ENCODE data around the gene ARID5B.

The ARID5B gene

GRCh38 chr10:61903221-61903927 lies 1.9 kb downstream of the ARID5B start:
- in situ Hi-C loops (cut with MboI; ENCODE audit: low sequenced_read_pairs) = no loop called here

- in situ Hi-C loops (cut with MboI; ENCODE audit: low sequenced_read_pairs) = no loop called here
Measured at GRCh38 chr10:61903928-61904344, 2.4 kb downstream of the ARID5B start.

DNA sequence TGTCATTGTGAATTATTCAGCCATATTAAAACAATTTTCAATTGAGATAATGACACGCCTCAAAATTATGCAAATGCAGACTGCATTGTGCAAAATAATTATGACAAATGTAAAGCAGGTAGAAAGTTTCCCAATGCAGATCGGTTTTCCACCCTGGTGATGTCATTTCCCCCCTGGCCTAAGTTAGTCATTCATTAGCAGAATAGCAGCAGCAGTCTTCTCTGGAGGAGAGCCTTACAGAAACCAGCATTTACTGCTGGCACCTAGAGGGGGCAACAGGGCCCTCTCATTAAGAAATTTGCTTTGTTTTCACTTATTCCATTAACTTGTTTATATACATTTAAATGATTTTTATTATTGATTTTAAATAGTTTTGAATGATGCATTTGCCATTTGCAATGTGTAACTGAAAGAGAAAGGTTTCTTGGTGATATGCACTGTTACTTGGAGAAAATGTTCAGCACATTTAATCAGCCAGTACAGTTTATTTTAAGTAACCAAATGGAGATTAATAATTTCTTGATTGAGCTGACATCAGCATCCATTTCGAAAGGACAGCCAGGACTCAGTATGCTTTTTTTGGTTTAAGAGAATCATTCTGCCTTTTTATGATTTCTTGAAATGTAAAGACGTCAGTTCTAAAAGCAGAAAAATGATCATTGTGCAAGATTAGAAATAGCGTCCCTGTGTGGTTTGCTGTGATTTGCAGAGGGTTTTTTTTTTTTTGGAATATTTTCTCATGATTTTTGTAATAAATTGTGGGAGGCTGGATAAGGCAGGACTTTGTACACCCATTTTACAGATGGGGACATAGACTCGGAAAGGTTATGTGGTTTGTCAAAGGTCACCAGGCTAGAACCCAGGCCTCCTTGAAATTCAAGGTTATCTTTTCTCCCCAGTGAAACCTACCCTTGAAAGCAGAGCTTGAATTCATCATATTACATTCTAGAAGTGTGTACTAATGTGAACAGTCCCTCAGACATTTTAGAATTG lies 3.5 kb downstream of the ARID5B start:
- in situ Hi-C loops (cut with MboI; ENCODE audit: low sequenced_read_pairs) = no loop called here

GRCh38 chr10:61905837-61906561 lies 4.5 kb downstream of the ARID5B start:
- in situ Hi-C loops (cut with MboI; ENCODE audit: low sequenced_read_pairs) = no loop called here

DNA sequence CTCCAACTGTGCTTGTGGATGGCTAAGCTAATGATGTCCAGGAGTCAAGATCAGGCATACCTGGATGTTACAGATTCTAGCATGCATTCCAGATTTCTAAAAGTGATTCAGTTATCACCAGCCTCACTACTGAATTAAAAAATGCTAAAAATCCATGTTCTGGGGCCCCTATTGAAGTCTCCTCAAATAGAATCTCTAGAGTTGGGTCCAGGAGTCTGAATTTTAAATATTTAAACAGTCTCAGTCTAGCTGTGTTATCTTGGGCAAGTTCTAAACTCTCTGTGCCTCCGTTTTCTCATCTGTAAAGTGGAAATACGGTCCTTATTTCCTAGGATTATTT lies 5.0 kb downstream of the ARID5B start:
- in situ Hi-C loops (cut with MboI; ENCODE audit: low sequenced_read_pairs) = no loop called here

GRCh38 chr10:61907011-61907410 lies 5.5 kb downstream of the ARID5B start:
- in situ Hi-C loops (cut with MboI; ENCODE audit: low sequenced_read_pairs) = no loop called here

- in situ Hi-C loops (cut with MboI; ENCODE audit: low sequenced_read_pairs) = no loop called here
Measured at GRCh38 chr10:61907587-61907986, 6.1 kb downstream of the ARID5B start.

DNA sequence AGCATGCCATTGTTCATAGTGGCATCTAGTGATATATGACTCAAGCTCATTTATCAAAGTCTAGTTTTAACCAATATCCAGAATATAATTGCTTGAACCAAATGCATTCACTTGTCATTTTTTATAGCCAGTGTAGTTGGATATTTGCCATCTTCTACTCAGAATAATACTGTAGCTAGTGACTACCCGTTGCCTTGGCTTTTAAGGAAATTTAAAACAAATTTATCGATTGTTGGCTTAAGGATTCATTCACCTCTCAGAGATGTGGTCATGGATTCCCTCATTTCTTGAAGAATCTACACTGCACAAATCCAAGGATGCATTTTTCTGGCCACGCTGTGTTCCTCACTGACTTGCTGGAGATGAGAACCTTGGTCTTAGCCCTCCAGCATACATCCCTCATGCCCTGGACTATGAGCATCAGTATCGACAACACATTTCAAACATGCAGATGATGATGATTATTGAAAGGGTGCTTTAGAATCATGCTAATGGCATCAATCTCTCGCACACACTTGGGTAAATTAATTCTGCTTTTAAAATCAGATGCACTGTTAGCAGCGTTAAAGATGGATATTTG lies 8.8 kb downstream of the ARID5B start:
- in situ Hi-C loops (cut with MboI; ENCODE audit: low sequenced_read_pairs) = no loop called here

DNA sequence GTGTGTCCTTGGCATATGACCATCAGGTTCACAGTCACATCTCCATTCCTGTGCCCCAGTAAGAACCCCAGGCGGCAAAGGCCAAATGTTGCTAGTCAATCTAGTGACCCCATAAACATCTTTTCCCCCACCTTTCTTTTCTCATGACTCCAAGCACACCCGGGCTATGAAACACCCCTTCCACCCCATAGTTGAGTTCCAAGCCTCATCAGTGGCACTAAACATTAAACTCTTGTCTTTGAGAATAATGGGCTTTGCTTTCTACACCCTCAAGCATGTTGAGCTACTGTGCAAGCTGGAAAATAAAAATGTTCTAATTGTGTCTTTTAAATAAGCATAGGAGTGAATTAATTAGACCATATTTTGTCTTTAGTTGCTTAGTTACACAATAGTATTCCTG lies 9.4 kb downstream of the ARID5B start:
- in situ Hi-C loops (cut with MboI; ENCODE audit: low sequenced_read_pairs) = no loop called here

- in situ Hi-C loops (cut with MboI; ENCODE audit: low sequenced_read_pairs) = no loop called here
Measured at GRCh38 chr10:61911425-61911824, 9.9 kb downstream of the ARID5B start.

DNA sequence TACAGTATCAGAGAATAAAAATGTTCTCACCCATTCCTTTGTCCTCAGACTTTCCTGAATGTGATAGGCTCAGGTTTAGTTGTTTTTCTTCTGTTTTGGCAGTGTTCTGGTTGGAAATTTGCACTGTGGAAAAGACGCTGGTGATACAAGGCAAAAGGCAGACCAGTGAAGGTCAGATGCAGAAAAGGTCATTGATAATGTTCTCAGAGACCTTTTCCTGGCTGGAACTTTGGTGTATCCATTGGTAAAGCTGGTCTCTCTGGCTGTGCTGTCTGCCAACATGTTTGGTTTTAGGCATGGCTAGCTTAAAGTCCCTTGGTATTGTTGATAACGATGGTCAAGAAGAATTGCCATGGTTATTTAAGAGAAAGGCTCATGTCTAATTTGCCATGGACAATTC lies 11.5 kb downstream of the ARID5B start:
- in situ Hi-C loops (cut with MboI; ENCODE audit: low sequenced_read_pairs) = no loop called here

DNA sequence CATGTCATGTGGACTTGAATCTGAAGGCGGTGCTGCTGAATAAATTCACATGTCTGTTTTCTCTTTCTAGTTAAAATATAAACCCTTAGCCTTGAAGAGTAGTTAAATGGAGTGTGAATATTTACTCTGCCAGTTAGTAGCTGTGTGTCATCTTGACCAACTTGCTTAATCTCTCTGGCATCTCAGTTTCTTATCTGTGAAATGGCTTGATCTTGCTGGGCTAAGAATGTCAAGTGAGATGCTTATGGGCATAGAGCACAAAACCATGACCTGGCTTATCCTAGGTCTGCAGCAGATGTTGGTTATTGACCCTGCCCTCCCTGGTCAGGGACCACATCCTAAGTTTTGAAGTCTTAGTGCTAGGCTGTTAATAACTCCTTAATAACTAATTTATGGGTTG lies 16.6 kb downstream of the ARID5B start:
- in situ Hi-C loops (cut with MboI; ENCODE audit: low sequenced_read_pairs) = no loop called here

DNA sequence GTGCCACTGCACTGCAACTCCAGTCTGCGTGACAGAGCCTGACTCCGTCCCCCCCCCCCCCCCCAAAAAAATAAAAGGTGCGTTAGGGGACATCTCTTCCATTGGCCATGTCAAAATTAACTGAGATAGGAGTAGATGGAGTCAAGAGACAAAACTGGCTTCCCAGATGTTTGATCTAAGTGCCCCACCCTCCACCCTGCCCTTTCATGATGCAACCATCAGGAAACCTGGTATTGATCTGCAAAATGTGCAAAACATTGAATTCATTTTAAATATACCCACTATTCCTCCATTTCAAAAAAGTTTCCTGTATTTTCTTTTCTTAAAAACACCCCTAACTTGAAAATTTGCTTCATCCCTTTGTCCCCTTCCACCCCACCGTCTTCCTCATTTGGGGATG lies 17.5 kb downstream of the ARID5B start:
- in situ Hi-C loops (cut with MboI; ENCODE audit: low sequenced_read_pairs) = no loop called here

- in situ Hi-C loops (cut with MboI; ENCODE audit: low sequenced_read_pairs) = no loop called here
Measured at GRCh38 chr10:61919646-61920215, 18.2 kb downstream of the ARID5B start.

- in situ Hi-C loops (cut with MboI; ENCODE audit: low sequenced_read_pairs) = no loop called here
Measured at GRCh38 chr10:61921143-61921542, 19.6 kb downstream of the ARID5B start.

DNA sequence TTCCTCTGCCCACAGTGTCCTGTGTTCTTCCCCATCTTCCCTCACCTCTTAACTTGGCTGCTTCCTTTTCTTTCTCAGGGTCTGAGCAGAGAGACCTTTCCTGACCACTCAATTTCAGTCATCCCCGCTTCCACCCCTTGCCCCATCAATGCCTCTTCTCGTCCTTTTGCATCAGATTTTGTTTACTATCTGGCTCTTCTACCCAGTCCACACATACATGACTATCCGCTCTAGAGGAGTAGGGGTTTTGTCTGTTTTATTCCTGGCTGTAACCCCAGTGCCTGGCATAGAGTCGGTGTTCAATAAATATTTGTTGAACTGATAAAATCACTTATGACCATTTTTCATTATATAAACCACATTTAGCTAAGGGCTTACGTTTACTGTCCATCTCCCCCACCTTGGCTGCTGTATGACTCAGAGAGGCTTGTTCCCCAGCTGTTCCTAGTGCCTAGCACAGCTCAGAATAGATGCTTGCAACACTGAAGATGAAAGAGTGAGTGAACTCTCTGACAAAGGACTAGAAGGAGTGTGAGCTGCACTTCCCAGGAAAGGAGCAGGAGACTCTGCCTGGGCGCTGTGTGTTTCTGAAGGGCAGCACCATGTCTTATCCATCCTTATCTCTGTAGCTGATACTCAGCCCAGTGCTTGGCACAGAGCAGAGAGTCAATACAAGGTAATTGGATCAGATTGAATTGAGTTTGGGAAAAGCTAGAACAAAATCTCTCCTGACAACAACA lies 21.9 kb downstream of the ARID5B start:
- in situ Hi-C loops (cut with MboI; ENCODE audit: low sequenced_read_pairs) = no loop called here

GRCh38 chr10:61923950-61924274 lies 22.4 kb downstream of the ARID5B start:
- in situ Hi-C loops (cut with MboI; ENCODE audit: low sequenced_read_pairs) = no loop called here

- in situ Hi-C loops (cut with MboI; ENCODE audit: low sequenced_read_pairs) = no loop called here
Measured at GRCh38 chr10:61929555-61929954, 28.1 kb downstream of the ARID5B start.

DNA sequence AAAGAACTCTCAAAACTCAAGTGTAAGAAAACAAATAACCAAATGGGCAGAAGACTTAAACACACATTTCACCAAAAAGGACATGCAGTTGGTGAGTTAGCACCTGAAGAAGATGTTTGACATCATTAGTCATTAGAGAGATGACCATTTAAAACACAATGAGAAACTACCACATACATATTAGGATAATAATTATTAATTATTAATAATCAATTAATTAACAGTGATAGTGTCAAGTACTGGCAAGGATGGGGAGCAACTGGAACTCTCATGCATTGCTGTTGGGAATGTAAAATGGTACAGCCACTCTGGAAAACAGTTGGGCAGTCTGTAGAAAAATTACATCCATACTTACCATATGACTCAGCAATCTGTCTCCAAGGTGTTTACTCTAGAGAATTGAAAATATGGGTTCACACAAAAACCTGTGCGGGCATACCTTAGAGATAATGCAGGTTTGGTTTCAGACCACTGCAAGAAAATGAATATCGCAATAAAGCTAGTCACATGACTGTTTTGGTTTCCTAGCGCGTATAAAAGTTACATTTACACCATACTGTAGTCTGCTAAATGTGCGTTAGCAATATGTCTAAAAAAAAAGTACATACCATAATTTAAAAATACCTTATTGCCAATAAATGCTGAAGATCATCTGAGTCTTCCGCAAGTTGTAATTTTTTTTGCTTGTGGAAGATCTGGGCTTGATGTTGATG lies 30.3 kb downstream of the ARID5B start:
- in situ Hi-C loops (cut with MboI; ENCODE audit: low sequenced_read_pairs) = no loop called here

Measured in HL-60/S4 treated with retinoic acid at 250 ng/mL for 4 days and 3 days (cell line).